Measurements from ENCODE around the gene DUSP3.

DUSP3 gene

GRCh38 chr17:43778337-43779144 is at the start of gene DUSP3:
TSS of gene DUSP3 (minus strand) at chr17:43778977. CDS start at chr17:43778924, 53 bp downstream.
- in situ Hi-C loops (cut with HindIII; ENCODE audit: low sequenced_read_pairs), result no loop called here

- in situ Hi-C loops (cut with HindIII; ENCODE audit: low sequenced_read_pairs), result loop anchor here (10.0 kb wide), 1 partner anchor 123 kb away; no protein-coding TSS in a partner anchor
These were observed 48.8 kb upstream of the DUSP3 start for GRCh38 chr17:43827596-43827995.

GRCh38 chr17:43826206-43826605 is 47.4 kb upstream of the DUSP3 start:
- in situ Hi-C loops (cut with HindIII; ENCODE audit: low sequenced_read_pairs), result loop anchor here (10.0 kb wide), 1 partner anchor 121 kb away; no protein-coding TSS in a partner anchor

- in situ Hi-C loops (cut with HindIII; ENCODE audit: low sequenced_read_pairs), result loop anchor here (10.0 kb wide), 1 partner anchor 121 kb away; no protein-coding TSS in a partner anchor
These were observed 46.8 kb upstream of the DUSP3 start for GRCh38 chr17:43825567-43825966.

- in situ Hi-C loops (cut with HindIII; ENCODE audit: low sequenced_read_pairs), result loop anchor here (10.0 kb wide), 1 partner anchor 119 kb away; no protein-coding TSS in a partner anchor
These were observed 44.7 kb upstream of the DUSP3 start for GRCh38 chr17:43823350-43824084.

- in situ Hi-C loops (cut with HindIII; ENCODE audit: low sequenced_read_pairs), result loop anchor here (10.0 kb wide), 1 partner anchor 118 kb away; no protein-coding TSS in a partner anchor
These were observed 43.9 kb upstream of the DUSP3 start for GRCh38 chr17:43822570-43823190.

- in situ Hi-C loops (cut with HindIII; ENCODE audit: low sequenced_read_pairs), result loop anchor here (10.0 kb wide), 1 partner anchor 116 kb away; no protein-coding TSS in a partner anchor
These were observed 42.0 kb upstream of the DUSP3 start for GRCh38 chr17:43820759-43821158.

- in situ Hi-C loops (cut with HindIII; ENCODE audit: low sequenced_read_pairs), result no loop called here
These were observed 40.2 kb upstream of the DUSP3 start for GRCh38 chr17:43818966-43819365.

GRCh38 chr17:43817826-43818225 is 39.0 kb upstream of the DUSP3 start:
- in situ Hi-C loops (cut with HindIII; ENCODE audit: low sequenced_read_pairs), result no loop called here

- in situ Hi-C loops (cut with HindIII; ENCODE audit: low sequenced_read_pairs), result no loop called here
These were observed 37.9 kb upstream of the DUSP3 start for GRCh38 chr17:43816336-43817320.

- in situ Hi-C loops (cut with HindIII; ENCODE audit: low sequenced_read_pairs), result no loop called here
These were observed 35.9 kb upstream of the DUSP3 start for GRCh38 chr17:43814714-43815113.

- in situ Hi-C loops (cut with HindIII; ENCODE audit: low sequenced_read_pairs), result no loop called here
These were observed 35.2 kb upstream of the DUSP3 start for GRCh38 chr17:43814026-43814425.

GRCh38 chr17:43813386-43813785 is 34.6 kb upstream of the DUSP3 start:
- in situ Hi-C loops (cut with HindIII; ENCODE audit: low sequenced_read_pairs), result no loop called here

- in situ Hi-C loops (cut with HindIII; ENCODE audit: low sequenced_read_pairs), result no loop called here
These were observed 33.9 kb upstream of the DUSP3 start for GRCh38 chr17:43812396-43813265.

- in situ Hi-C loops (cut with HindIII; ENCODE audit: low sequenced_read_pairs), result no loop called here
These were observed 32.0 kb upstream of the DUSP3 start for GRCh38 chr17:43810823-43811222.

GRCh38 chr17:43810226-43810715 is 31.5 kb upstream of the DUSP3 start:
- in situ Hi-C loops (cut with HindIII; ENCODE audit: low sequenced_read_pairs), result no loop called here

GRCh38 chr17:43809121-43809520 is 30.3 kb upstream of the DUSP3 start:
- in situ Hi-C loops (cut with HindIII; ENCODE audit: low sequenced_read_pairs), result no loop called here

GRCh38 chr17:43808076-43808475 is 29.3 kb upstream of the DUSP3 start:
- in situ Hi-C loops (cut with HindIII; ENCODE audit: low sequenced_read_pairs), result no loop called here

GRCh38 chr17:43805117-43805516 is 26.3 kb upstream of the DUSP3 start:
- in situ Hi-C loops (cut with HindIII; ENCODE audit: low sequenced_read_pairs), result no loop called here

Measured in DLD1 (cell line).